HCT116 (cell line): ENCODE measurements around the gene SMIM12. TPM values are rescaled to one million over a fixed set of nuclear protein-coding genes. Genes with fewer than 3 reads are reported as not detected.

Experiments
- ATAC-seq: fragments of 200-7000 bp; cut with Tn5 transposase; 2 replicates; pipeline ENCODE4 v1.9.1; 2020; ENCODE audit warnings: mild to moderate bottlenecking, moderate library complexity
- BruUV-seq: library from RNA; stranded (reverse); fragments of 400-500 nt; replicated peaks from 2 replicates; lab custom pipeline; 2021; lab: Mats Ljungman, UMichigan
- CTCF ChIA-PET: fragments of 300-600 bp; sonication (Branson Sonifier 250); formaldehyde crosslinking; loops from one replicate; lab custom pipeline; 2021; ENCODE audit warnings: antibody characterized with exemption; lab: Charles Lee
- POLR2A ChIA-PET: fragments of 300-600, 350-600 bp; sonication (Branson Sonifier 250); formaldehyde crosslinking; loops from one replicate; lab custom pipeline; 2021; ENCODE audit warnings: antibody characterized with exemption; lab: Charles Lee
- RAD21 ChIA-PET, 2 experiments: fragments of 300-600 bp; sonication (Branson Sonifier 250); formaldehyde crosslinking; loops; one replicate each; lab custom pipeline; 2023; ENCODE audit warnings: low total read pairs in 2 of 2; ENCODE audit not compliant: uncharacterized antibody in 2 of 2, unreplicated experiment in 2 of 2, low non-redundant PET in 1 of 2; lab: Charles Lee
- DNase-seq: peaks from one replicate; pipeline ENCODE4 v3.0.0-alpha.2; 2010; ENCODE audit warnings: low read depth, low spot score
- H2AFZ ChIP-seq: fragments of 200-600 bp; shearing (Covaris generic), sonication (generic); 2 replicates; pipeline ENCODE4 v1.6.1; 2017; ENCODE audit warnings: low read depth, mixed run types, mixed read lengths, antibody characterized with exemption, low read length; ENCODE audit not compliant: poor library complexity, severe bottlenecking
- H3K27ac ChIP-seq: 2 replicates; pipeline ENCODE4 v1.5.1; 2012; ENCODE audit warnings: low read depth, low read length
- H3K27me3 ChIP-seq: fragments of 200-600 bp; sonication (generic); 2 replicates; pipeline ENCODE4 v1.6.1; 2016; ENCODE audit warnings: mixed run types, low read length, mixed read lengths; ENCODE audit not compliant: insufficient read depth
- H3K36me3 ChIP-seq, 2 experiments: fragments of 200-500 bp in 1 of 2; fragments of 200-600 bp in 1 of 2; sonication (Bioruptor generic) in 1 of 2; sonication (generic) in 1 of 2; 2 replicates each; pipeline versions ENCODE4 v1.5.1 to v1.6.1; 2014 to 2016; ENCODE audit warnings: low read length in 2 of 2, inconsistent platforms in 1 of 2, mixed read lengths in 1 of 2, mixed run types in 1 of 2; ENCODE audit not compliant: insufficient read depth in 2 of 2, control insufficient read depth in 1 of 2
- H3K4me1 ChIP-seq, 2 experiments: fragments of 200-600 bp in 1 of 2; sonication (generic) in 1 of 2; 2 replicates each; pipeline versions ENCODE4 v1.5.1 to v1.6.1; 2012 to 2017; ENCODE audit warnings: low read length in 2 of 2, inconsistent platforms in 1 of 2, mild to moderate bottlenecking in 1 of 2, mixed read lengths in 1 of 2, mixed run types in 1 of 2, moderate library complexity in 1 of 2; ENCODE audit not compliant: insufficient read depth in 2 of 2, control insufficient read depth in 1 of 2
- H3K4me2 ChIP-seq: fragments of 200-600 bp; sonication (generic); 2 replicates; pipeline ENCODE4 v1.6.1; 2017; ENCODE audit warnings: mixed run types, low read length, mixed read lengths
- H3K4me3 ChIP-seq, 2 experiments: fragments of 200-600 bp in 1 of 2; sonication (generic) in 1 of 2; replicated peaks in 1 of 2; 2 replicates each; pipeline ENCODE4 v1.5.1; 2011 to 2016; ENCODE audit warnings: low read length in 2 of 2, control low read depth in 1 of 2, low read depth in 1 of 2, mild to moderate bottlenecking in 1 of 2, mixed read lengths in 1 of 2, mixed run types in 1 of 2
- H3K79me2 ChIP-seq: fragments of 200-600 bp; sonication (generic); 2 replicates; pipeline ENCODE4 v1.6.1; 2017; ENCODE audit warnings: mild to moderate bottlenecking, mixed run types, low read length, moderate library complexity, mixed read lengths; ENCODE audit not compliant: insufficient read depth
- H3K9ac ChIP-seq: fragments of 200-600 bp; sonication (generic); 2 replicates; pipeline ENCODE4 v1.6.1; 2016; ENCODE audit warnings: low read length, mixed read lengths
- H3K9me2 ChIP-seq: fragments of 200-600 bp; sonication (generic), shearing (Covaris generic); 2 replicates; pipeline ENCODE4 v1.6.1; 2017; ENCODE audit warnings: mixed run types, mild to moderate bottlenecking, moderate library complexity; ENCODE audit not compliant: insufficient read depth
- H3K9me3 ChIP-seq, 2 experiments: fragments of 200-500 bp in 1 of 2; fragments of 200-600 bp in 1 of 2; sonication (Bioruptor generic) in 1 of 2; sonication (generic) in 1 of 2; 2 replicates each; pipeline ENCODE4 v1.6.1; 2014 to 2017; ENCODE audit warnings: low read length in 2 of 2, mixed read lengths in 2 of 2, inconsistent platforms in 1 of 2, low read depth in 1 of 2, mild to moderate bottlenecking in 1 of 2, mixed run types in 1 of 2, moderate library complexity in 1 of 2; ENCODE audit not compliant: control insufficient read depth in 1 of 2, insufficient read depth in 1 of 2
- H4K20me1 ChIP-seq: fragments of 200-600 bp; sonication (generic), shearing (Covaris generic); 2 replicates; pipeline ENCODE4 v1.6.1; 2017; ENCODE audit warnings: mixed run types, mild to moderate bottlenecking, moderate library complexity; ENCODE audit not compliant: insufficient read depth
- ATF3 ChIP-seq: IDR thresholded peaks from 2 replicates; pipeline ENCODE4 v1.6.1; 2012
- CEBPB ChIP-seq: IDR thresholded peaks from 2 replicates; pipeline ENCODE4 v1.6.1; 2012; ENCODE audit warnings: low read depth
- CTCF ChIP-seq, 3 experiments: fragments of 200-600 bp in 1 of 3; sonication (generic) in 1 of 3; IDR thresholded peaks in 2 of 3; conservative IDR thresholded peaks in 1 of 3; 2 replicates each; pipeline ENCODE4 v1.5.1; 2012 to 2017; ENCODE audit warnings: low read depth in 2 of 3, low read length in 2 of 3, antibody characterized with exemption in 1 of 3, borderline replicate concordance in 1 of 3, control low read depth in 1 of 3, mild to moderate bottlenecking in 1 of 3, mixed read lengths in 1 of 3, mixed run types in 1 of 3, moderate library complexity in 1 of 3; ENCODE audit not compliant: insufficient read depth in 1 of 3
- FOSL1 ChIP-seq: IDR thresholded peaks from 2 replicates; pipeline ENCODE4 v1.6.1; 2012; ENCODE audit warnings: low read depth
- JUND ChIP-seq: IDR thresholded peaks from 2 replicates; pipeline ENCODE4 v1.6.1; 2012
- MAX ChIP-seq: IDR thresholded peaks from 2 replicates; pipeline ENCODE4 v1.6.1; 2012
- POLR2A ChIP-seq: IDR thresholded peaks from 2 replicates; pipeline ENCODE4 v1.7.0; 2011; ENCODE audit warnings: borderline replicate concordance; ENCODE audit not compliant: insufficient read depth, insufficient read length; ENCODE audit errors: extremely low read depth
- SP1 ChIP-seq: IDR thresholded peaks from 2 replicates; pipeline ENCODE4 v1.6.1; 2012; ENCODE audit warnings: low read depth
- TCF7L2 ChIP-seq: IDR thresholded peaks from 2 replicates; pipeline ENCODE4 v1.7.0; 2011; ENCODE audit warnings: borderline replicate concordance, inconsistent platforms; ENCODE audit not compliant: insufficient read depth, insufficient read length; ENCODE audit errors: extremely low read depth
- YY1 ChIP-seq: IDR thresholded peaks from 2 replicates; pipeline ENCODE4 v1.6.1; 2011; ENCODE audit warnings: low read length, low read depth, moderate library complexity, mild to moderate bottlenecking; ENCODE audit not compliant: insufficient replicate concordance; ENCODE audit errors: extremely low read depth
- ZFX ChIP-seq: fragments of 450-650 bp; IDR thresholded peaks from 2 replicates; pipeline ENCODE4 v1.6.1; 2017
- ZNF274 ChIP-seq: fragments of 200-500 bp; sonication (Bioruptor generic); IDR thresholded peaks from 2 replicates; pipeline ENCODE4 v1.6.1; 2014; ENCODE audit warnings: mild to moderate bottlenecking, low read depth, low read length, inconsistent platforms
- intact Hi-C: fragments of 100-400 bp; cut with micrococcal nuclease; formaldehyde crosslinking; loops from 2 replicates; pipeline ENCODE4 v1.10.0; 2022
- total RNA-seq: library from RNA; stranded (reverse); gene quantifications from one replicate; pipeline ENCODE4 v1.2.1, GENCODE V29; 2021; ENCODE audit not compliant: unreplicated experiment

SMIM12 gene
- total RNA-seq, 1 experiment from 2014 or later = 31.3 TPM

- no peak for TF ChIP-seq YY1
- TF ChIP-seq FOSL1 = no peak
- no peak for TF ChIP-seq MAX
- no peak for TF ChIP-seq POLR2A
These were observed 16.6 kb downstream of the SMIM12 start (continued) for GRCh38 chr1:34842952-34843371.

- no TSS peak for BruUV-seq
- intact Hi-C loops = no loop called here
- Histone ChIP-seq H3K27ac (no peak overlapping the region), H4K20me1 (no peaks in the 10 kb centered on the region), H3K4me3 (no peak overlapping the region), H3K4me1 (no peaks in the 10 kb centered on the region), H3K4me2 (no peak overlapping the region), H3K27me3 (no peaks in the 10 kb centered on the region), H2AFZ (no peak overlapping the region), H3K9ac (no peak overlapping the region), H3K9me2 (no peaks in the 10 kb centered on the region), H3K79me2 (no peaks in the 10 kb centered on the region), H3K9me3 (no peaks in the 10 kb centered on the region), H3K36me3 (no peaks in the 10 kb centered on the region)
- ChIA-PET CTCF (no interaction called here), POLR2A (no interaction called here), RAD21 (no interaction called here)
- DNase-seq = no peak
- TF ChIP-seq MAX (no peak), ZNF274 (no peak)
- ATAC-seq = no peak
These were observed 17.5 kb downstream of the SMIM12 start for GRCh38 chr1:34842073-34842472.

GRCh38 chr1:34840426-34840825 lies 19.1 kb downstream of the SMIM12 start:
- BruUV-seq = no TSS peak
- POLR2A ChIA-PET = interaction anchor here (0.6 kb wide), 1 partner anchor 1320 kb away, joined by 3 read pairs; no protein-coding TSS in a partner anchor
- no peak overlapping the region for H3K4me3 ChIP-seq
- TF ChIP-seq ZNF274 = no peak
- TF ChIP-seq FOSL1 = no peak
- TF ChIP-seq CEBPB = no peak
- TF ChIP-seq SP1 = no peak
- no peak for TF ChIP-seq POLR2A
- no peak for TF ChIP-seq TCF7L2
- no peak for TF ChIP-seq JUND
- no peak for TF ChIP-seq ATF3
- no peak for TF ChIP-seq MAX
- TF ChIP-seq CTCF (IDR thresholded peaks at IDR 0.05 in 2 of 3, conservative IDR thresholded peaks at IDR 0.05 in 1 of 3; ENCODE audit: borderline replicate concordance in 1 of 3, insufficient read depth in 1 of 3, low read depth in 2 of 3, low read length in 2 of 3) = no peak
- TF ChIP-seq ZFX = no peak

More at GRCh38 chr1:34840426-34840825, 19.1 kb downstream of the SMIM12 start:
- Histone ChIP-seq H3K9ac (no peak overlapping the region), H3K4me1 (no peaks in the 10 kb centered on the region), H3K9me2 (no peaks in the 10 kb centered on the region), H2AFZ (no peak overlapping the region), H3K27me3 (no peaks in the 10 kb centered on the region), H3K36me3 (no peaks in the 10 kb centered on the region), H3K9me3 (no peaks in the 10 kb centered on the region), H3K27ac (no peak overlapping the region), H3K79me2 (no peaks in the 10 kb centered on the region), H3K4me2 (no peak overlapping the region), H4K20me1 (no peaks in the 10 kb centered on the region)
- RAD21 ChIA-PET = no interaction called here
- CTCF ChIA-PET = no interaction called here
- no peak for ATAC-seq
- no peak for DNase-seq
- intact Hi-C loops = no loop called here
